HG03558 (cell line): Measurements from ENCODE around the gene ATG9B.
A peak's percentile ranks its signal among the peaks of the same experiment; 100 is the strongest.
"Not testable (repeated sequence)": the region's sequence is repeated elsewhere in the genome, so short reads cannot be mapped to it uniquely, and the experiment has no call there.

Experiments
- ATAC-seq: cut with Tn5 transposase; IDR thresholded peaks from one replicate; pipeline ENCODE4 v1.9.1; 2021; ENCODE audit warnings: moderate number of reproducible peaks; ENCODE audit not compliant: unreplicated experiment; ENCODE audit errors: extremely low read depth

Gene ATG9B

DNA sequence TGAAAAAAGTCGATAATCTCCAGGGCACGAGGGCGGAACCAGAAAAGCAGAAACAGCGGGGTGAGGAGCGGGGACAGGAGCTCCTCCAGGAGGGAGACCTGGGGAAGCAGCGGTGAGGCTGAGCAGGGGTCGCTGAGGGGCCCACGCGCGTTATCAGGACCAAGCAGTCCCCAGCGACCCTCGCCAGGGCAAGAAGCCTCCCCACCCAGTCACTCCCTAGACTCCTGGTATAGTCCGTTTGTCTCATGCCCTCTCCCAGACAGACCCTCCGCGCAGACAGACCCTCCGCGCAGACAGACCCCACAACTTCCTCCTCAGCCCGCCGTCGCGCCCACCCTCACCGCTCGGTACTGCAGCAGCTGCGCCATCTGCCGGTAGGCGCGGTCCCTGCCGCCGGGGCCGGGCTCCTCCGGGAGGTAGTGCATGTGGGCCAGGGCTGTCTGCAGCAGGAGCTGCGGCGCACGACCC, 6.3 kb downstream of the ATG9B start:
- ATAC-seq, result no peak

DNA sequence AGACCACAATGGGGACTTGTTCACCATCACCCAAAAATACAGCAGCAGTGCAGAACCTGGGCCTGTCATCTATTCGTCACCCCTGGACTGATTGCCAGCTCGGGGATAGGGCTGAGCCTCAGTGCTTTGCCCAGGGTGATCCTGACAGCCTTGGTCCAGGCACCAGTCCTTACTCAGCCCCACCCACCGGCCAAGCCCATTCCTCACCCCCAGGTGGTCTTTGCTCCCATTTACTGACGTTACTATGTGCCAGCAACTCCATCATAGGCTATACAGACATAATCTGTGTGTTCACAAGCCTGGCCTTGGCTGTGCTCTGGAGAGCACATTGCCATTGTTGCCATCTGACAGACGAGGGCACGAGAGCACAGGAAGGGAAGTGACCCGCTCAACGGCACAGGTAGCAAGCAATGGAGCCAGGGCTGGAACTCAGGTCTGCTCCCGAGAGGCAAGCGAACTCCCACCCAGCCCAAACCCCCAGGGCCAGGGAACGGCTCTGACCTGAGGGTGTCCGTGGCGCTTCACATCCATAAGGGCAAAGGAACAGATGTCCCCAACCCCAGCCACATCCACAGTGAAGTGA, 6.8 kb downstream of the ATG9B start:
- no peak for ATAC-seq

DNA sequence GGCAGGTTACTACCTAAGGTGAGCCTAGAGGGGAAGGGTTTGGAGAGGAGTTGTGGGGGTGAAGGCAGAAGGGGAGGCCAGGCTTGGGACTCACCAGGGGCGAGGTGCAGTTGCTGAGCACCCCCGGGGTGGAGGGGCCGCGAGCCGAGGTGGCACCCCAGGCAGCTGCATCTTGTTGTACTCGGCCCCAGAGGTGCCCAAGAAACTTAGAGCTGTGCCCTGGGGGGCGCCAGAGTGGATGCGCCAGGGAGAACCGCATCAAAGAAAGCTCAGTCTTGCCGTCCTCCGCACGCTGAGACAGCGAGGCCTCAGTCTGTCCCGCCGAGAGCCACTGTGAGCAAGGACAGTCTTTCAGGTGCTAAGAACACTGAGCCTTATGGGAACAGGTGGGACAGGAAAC, 7.4 kb downstream of the ATG9B start:
- no peak for ATAC-seq

DNA sequence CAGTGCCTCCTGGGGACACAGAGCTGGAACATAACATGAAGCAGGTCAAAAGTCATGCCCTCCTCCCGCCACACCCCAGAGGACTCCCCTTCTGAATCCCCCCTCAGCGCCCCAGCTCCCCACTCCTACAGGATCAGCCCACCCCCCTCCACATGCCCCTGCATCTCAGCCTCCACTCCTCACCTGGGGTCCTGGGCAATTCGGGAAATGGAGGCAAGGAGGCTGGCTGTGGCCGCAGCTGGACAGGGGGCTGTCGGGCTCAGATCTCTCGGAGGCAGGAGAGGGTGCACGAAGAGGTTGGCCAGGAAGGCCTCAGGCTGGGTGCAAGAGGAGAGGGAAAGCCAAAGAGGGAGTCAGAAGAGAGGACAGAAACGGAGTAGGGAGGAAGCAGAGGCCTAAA, 7.8 kb downstream of the ATG9B start:
- ATAC-seq, result no peak

DNA sequence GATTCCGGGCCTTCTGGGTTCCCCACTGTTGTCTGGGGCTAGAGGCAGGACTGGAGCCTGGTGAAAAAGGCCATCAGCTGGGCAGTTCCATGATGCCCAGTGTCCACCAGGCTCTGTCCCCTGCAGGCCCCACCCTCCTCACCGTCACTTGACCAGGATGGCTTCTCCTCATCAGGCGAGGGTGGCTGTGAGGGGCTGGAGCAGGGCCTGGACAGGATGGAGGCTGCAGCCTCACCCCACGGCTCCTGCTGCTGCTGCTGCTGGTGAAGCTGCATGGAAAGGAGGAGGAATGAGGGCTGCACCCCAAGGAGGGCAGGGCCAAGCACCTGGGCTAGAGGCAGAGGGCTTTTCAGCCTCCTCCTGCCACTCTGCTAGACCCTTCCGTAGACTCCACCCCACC, 8.3 kb downstream of the ATG9B start:
- no peak for ATAC-seq

DNA sequence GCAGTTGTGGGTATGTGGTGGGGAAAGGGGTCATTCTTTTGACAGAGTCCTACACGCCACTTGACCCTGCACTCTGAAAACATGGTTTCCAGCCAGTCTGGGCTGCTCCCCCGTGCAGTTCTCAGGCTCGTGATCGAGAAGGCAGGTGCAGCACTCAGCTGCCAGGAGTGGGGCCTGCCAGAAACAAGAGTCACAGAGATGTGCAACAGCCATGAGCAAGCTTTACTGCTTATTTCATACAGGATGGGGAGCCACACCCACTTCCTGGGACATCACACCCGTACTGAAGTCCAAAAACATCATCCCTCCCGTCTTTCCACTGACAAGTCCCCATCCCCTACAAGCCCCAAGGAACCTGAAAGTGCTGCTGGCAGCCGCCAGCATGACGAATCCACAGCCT, 9.3 kb downstream of the ATG9B start:
- ATAC-seq, result no peak

DNA sequence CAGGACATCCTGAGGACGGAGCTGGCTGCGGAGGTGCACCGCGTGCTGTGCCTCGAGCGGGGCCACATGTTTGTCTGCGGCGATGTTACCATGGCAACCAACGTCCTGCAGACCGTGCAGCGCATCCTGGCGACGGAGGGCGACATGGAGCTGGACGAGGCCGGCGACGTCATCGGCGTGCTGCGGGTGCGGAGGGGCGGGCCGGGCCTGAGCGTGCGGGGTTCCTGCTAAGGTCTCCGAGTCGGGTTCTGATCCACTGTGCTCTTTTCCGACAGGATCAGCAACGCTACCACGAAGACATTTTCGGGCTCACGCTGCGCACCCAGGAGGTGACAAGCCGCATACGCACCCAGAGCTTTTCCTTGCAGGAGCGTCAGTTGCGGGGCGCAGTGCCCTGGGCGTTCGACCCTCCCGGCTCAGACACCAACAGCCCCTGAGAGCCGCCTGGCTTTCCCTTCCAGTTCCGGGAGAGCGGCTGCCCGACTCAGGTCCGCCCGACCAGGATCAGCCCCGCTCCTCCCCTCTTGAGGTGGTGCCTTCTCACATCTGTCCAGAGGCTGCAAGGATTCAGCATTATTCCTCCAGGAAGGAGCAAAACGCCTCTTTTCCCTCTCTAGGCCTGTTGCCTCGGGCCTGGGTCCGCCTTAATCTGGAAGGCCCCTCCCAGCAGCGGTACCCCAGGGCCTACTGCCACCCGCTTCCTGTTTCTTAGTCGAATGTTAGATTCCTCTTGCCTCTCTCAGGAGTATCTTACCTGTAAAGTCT, 10.4 kb downstream of the ATG9B start:
- no peak for ATAC-seq

DNA sequence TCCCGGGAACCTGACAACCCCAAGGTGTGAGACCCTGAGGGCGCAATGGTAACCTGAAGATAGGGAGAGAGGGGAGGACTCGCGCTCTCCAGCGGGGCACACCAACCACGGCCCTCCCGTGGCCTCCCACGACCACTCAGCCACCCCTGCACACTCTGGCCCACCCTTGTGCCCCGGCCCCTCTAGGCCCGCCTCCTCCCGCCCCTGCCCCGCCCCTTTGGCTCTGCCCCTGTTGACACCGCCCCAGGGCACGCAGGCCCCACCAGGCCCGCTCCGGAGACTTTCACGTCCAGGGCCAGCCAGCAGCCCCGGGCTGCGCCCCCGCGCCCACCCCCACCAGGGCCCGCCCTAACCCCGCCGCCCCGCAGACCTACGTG, 10.9 kb downstream of the ATG9B start:
- no peak for ATAC-seq

DNA sequence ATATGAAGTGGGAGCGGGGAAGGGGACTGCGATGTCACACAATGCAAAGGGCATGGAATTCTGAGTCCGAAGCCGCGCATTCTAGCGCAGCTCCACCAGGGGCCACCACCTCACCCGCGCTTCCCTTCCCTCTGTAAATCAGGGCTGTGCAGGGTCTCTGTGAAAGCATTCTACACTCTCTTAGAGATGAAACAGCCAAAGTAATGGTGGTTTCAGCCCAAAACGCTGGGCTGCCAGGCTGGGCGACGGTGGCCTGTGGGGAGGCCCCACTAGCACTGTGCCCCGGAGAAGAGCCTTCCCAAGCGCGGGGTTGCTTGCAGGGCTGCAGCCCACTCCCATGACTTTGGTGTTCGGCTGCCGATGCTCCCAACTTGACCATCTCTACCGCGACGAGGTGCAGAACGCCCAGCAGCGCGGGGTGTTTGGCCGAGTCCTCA, 11.4 kb downstream of the ATG9B start:
- ATAC-seq, result no peak

DNA sequence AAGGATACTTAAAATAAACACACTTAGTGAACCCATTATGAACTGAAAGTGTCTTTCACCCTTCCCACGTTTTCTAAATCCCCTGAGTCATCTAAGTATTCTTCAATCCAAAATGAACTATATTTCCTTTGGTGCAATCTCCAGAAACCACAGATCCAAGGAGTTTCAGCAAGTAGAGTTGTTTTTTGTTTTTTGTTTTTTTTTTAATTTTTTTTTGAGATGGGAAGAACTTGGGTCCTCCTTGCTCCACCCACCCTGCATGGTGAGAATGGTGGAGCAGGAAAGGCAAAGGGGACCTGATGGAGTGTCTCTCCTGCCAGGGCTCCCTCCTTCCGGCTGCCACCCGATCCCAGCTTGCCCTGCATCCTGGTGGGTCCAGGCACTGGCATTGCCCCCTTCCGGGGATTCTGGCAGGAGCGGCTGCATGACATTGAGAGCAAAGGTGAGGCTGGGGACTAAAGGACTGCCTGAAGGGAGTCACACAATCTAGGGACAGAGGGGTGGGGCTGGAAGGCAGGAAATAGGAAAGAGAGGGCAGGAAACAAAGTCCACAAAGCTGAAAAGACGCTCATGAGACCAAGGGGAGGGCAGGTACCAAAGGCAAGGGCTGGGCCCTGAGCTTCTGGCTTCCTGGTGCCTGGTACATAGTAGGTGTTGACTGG, 12.1 kb downstream of the ATG9B start:
- no peak for ATAC-seq

DNA sequence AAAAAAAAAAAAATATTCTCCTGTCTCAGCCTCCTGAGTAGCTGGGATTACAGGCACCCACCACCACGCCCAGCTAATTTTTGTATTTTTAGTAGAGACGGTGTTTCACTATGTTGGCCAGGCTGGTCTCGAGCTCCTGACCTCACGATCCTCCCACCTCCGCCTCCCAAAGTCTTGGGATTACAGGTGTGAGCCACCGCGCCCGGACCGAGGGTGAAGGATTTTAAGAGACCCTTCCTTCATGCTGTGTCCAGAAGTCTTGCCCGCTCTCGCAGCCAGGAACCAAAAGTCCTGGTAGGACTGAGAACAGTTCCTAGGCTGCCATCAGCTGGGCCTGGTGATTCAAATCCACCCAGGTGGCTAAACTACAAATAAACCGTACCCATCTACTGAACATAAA, 12.7 kb downstream of the ATG9B start:
- not testable (repeated sequence) for ATAC-seq

DNA sequence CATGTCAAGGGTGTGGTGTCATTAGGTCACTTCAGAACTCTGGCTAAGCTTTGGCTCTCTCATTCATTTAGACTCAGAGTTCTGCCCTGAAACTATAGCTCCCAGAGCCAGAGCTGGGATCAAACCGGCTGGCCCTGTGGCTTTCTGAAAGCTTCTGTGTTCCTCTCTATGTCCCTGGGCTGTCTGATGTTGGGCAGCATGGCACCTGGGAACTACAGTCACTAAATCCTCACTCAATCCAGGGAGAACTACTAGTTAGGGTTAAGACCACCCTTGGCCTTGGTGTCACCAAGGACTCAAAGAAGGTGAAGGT, 13.2 kb downstream of the ATG9B start:
- no peak for ATAC-seq

DNA sequence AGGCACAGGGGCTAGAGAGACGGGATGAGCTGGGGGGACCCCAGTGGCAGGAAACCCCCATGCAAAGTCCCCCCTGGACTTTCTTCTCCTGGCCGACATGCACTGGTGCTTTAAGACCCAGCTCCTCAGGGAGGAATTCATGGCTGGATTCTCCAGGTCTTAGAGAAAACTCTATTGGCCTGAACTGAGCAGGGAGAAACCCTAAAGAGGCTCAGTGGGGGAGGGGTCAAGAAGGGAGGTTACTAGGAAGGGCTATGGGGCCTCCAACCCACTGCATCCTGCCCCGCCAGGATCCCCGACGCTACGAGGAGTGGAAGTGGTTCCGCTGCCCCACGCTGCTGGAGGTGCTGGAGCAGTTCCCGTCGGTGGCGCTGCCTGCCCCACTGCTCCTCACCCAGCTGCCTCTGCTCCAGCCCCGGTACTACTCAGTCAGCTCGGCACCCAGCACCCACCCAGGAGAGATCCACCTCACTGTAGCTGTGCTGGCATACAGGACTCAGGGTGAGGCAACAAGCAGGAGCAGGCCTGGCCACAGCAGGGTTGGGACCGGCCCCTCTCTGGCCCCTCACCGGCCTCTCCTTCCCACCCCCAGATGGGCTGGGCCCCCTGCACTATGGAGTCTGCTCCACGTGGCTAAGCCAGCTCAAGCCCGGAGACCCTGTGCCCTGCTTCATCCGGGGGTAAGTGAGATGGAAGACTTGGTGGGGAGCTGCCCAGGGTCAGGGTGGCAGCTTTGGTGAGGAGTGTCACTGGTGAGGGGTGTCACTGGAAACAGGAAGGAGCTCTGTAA, 13.8 kb downstream of the ATG9B start:
- no peak for ATAC-seq

DNA sequence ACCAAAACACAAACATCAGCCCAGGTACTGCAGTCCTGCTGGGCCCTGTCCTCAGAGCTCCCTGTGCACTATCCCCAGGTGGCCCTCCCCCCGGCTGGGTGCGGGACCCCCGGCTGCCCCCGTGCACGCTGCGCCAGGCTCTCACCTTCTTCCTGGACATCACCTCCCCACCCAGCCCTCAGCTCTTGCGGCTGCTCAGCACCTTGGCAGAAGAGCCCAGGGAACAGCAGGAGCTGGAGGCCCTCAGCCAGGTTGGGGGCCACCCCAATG, 14.3 kb downstream of the ATG9B start:
- ATAC-seq, result no peak

DNA sequence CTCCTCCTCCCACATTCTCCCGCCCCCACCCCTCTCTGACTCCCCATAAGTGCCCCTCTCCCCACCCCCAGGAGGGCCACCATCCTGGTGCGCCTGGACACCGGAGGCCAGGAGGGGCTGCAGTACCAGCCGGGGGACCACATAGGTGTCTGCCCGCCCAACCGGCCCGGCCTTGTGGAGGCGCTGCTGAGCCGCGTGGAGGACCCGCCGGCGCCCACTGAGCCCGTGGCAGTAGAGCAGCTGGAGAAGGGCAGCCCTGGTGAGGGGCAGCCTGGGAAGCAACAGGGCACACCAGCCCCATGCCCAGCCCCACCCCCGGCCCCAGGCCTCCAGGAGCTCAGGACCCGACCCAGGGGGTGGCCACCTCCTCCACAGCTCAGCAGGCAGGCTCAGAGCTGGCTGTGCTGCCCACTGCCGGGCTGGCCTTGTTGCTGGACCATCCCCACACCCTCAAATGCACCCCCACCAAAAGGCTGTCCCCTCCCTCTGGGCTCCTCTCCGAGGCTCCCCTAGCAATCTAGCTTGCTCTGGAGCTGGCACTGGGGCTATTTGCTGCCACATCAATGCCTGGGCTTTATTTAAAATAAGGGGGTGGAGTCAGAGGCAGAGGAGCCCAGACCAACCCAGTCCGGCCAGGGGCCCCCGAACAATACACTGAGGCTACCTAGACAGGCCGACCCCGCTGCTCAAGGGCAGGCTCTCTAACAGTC, 14.8 kb downstream of the ATG9B start:
- ATAC-seq, result no peak

DNA sequence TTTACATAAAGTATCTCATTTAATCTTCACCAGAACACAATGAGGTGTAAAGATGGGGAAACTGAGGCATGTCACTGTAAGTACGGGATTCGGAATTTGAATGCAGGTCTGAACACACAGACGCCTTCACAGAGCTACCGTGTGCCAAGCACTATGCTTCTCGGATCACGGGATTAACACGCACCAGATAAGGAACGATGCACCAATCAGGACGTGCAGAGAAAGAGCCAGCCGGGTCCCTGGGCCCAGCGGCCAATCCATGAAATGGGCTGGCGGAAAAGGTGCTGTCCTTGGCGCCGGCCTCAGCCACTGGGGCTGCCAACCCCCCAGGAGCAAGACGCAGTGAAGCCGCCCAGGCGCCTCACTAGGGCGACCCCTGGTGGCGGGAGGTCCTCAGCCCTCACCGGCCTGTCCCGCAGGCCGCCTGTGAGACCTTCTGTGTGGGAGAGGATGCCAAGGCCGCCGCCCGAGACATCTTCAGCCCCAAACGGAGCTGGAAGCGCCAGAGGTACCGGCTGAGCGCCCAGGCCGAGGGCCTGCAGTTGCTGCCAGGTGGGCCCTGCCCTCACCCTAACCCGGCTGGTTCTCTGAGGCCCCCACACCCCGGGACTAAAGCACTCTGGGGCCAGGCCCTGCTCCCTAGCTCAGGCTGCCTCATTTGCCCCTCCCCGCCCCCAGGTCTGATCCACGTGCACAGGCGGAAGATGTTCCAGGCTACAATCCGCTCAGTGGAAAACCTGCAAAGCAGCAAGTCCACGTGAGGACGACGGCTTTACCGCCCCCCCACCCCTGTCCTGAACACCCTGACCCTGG, 15.6 kb downstream of the ATG9B start:
- peak; percentile 66 for ATAC-seq

DNA sequence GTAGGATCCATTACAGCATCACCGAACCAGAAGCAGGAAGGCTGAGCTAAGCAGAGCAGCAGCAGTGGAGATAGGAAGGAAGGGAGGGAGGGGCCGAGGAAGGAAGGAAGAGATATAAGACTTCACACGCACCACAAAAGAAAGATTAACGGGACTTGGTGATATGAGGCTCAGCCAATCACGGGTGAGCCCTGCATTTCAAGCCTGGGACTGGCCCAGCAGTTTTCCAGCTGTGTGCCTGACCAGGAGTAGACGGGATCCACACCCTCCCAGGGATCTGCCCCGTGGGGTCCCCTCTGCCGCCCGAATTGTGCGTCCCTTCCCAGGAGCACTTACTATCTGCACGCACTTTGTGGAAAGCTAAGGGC, 16.2 kb downstream of the ATG9B start:
- no peak for ATAC-seq

DNA sequence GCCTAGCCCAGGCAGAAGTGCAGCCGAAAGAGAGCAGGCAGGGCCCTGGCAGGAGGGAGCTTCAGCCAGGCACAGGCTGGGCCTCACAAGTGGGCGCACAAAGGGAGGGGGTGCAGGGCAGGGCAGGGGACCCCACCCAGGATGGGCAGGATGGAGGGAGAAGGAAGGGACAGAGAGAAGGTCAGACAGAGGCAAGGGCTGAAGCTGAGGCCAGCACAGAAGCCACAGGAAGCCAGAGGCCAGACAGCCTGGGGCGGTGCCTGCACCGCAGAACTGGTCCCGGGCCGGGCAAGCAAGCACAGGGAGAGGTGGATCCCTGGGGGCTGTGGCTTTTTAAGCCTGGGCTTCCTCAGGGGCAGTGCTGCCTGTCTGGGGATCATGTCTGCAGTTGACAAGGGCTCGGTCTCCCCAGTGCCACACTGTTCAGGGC, 16.8 kb downstream of the ATG9B start:
- no peak for ATAC-seq

DNA sequence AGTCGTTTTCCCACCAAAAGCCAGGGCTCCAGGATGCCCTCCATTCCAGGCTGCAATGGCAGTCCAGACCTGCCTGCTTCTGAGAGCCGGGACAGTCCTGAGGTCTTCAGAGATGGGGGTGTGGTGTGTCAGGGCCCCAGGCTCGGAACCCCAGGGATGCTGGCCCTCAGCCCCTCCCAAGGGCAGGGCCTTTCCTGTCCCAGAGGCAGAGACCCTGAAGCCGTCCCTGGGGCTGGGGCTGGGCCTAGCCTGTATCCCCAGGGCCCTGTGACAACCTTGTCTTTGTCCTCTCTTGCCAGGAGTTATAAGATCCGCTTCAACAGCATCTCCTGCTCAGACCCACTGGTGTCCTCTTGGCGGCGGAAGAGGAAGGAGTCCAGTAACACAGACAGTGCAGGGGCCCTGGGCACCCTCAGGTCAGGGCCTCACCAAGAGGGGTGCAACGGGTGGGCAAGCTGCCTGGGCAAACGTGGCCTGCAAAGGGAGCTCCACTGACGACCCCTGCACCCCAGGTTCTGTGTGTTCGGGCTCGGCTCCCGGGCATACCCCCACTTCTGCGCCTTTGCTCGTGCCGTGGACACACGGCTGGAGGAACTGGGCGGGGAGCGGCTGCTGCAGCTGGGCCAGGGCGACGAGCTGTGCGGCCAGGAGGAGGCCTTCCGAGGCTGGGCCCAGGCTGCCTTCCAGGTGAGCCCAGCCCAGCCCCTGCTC, 17.5 kb downstream of the ATG9B start:
- ATAC-seq, result no peak
